NCI-H748 (cell line): ENCODE results near the gene NAA25.
A peak's percentile ranks its signal among the peaks of the same experiment; 100 is the strongest.
"Not testable (repeated sequence)": the region's sequence is repeated elsewhere in the genome, so short reads cannot be mapped to it uniquely, and the experiment has no call there.

Experiments used
- DNase-seq: peaks from one replicate; lab custom pipeline; 2025; ENCODE audit not compliant: unreplicated experiment; lab: John Stamatoyannopoulos, UW

Gene NAA25

GRCh38 chr12:112010415-112011344 is 97.9 kb downstream of the NAA25 start:
- no peak for DNase-seq

GRCh38 chr12:112009596-112009995 is 99.0 kb downstream of the NAA25 start:
- not testable (repeated sequence) for DNase-seq

GRCh38 chr12:112008918-112009317 is 99.7 kb downstream of the NAA25 start:
- DNase-seq: no peak

- no peak for DNase-seq
Observed at GRCh38 chr12:112007945-112008344, 100.6 kb downstream of the NAA25 start.

GRCh38 chr12:112005419-112006395 is 102.9 kb downstream of the NAA25 start:
- no peak for DNase-seq

- no peak for DNase-seq
Observed at GRCh38 chr12:112004041-112004440, 104.5 kb downstream of the NAA25 start.

- DNase-seq: no peak
Observed at GRCh38 chr12:112001576-112001975, 107.0 kb downstream of the NAA25 start.

- DNase-seq: no peak
Observed at GRCh38 chr12:112000820-112001219, 107.8 kb downstream of the NAA25 start.

- DNase-seq: not testable (repeated sequence)
Observed at GRCh38 chr12:111999129-111999528, 109.5 kb downstream of the NAA25 start.

GRCh38 chr12:111998015-111998414 is 110.6 kb downstream of the NAA25 start:
- DNase-seq: no peak

- DNase-seq: no peak
Observed at GRCh38 chr12:111997300-111997699, 111.3 kb downstream of the NAA25 start.

GRCh38 chr12:111995782-111996480 is 112.7 kb downstream of the NAA25 start:
- no peak for DNase-seq

- DNase-seq: peak; percentile 21
Observed at GRCh38 chr12:111994211-111995111, 114.1 kb downstream of the NAA25 start.

GRCh38 chr12:111993292-111994150 is 115.1 kb downstream of the NAA25 start:
- no peak for DNase-seq

GRCh38 chr12:111992464-111992863 is 116.1 kb downstream of the NAA25 start:
- no peak for DNase-seq

- no peak for DNase-seq
Observed at GRCh38 chr12:111991946-111992345, 116.6 kb downstream of the NAA25 start.

GRCh38 chr12:111991535-111991934 is 117.0 kb downstream of the NAA25 start:
- DNase-seq: no peak

GRCh38 chr12:111984820-111985219 is 123.8 kb downstream of the NAA25 start:
- no peak for DNase-seq

GRCh38 chr12:111981987-111982386 is 126.6 kb downstream of the NAA25 start:
- no peak for DNase-seq
